NB4 (cell line): ENCODE data around the gene PITPNM3.

Source experiments
- CTCF ChIP-seq: IDR thresholded peaks from one replicate; pipeline ENCODE4 v1.5.1; 2012; ENCODE audit warnings: low read depth, low read length
- MAX ChIP-seq: IDR thresholded peaks from 2 replicates; pipeline ENCODE4 v1.6.1; 2011; ENCODE audit warnings: low read depth, low read length
- MYC ChIP-seq: IDR thresholded peaks from 2 replicates; pipeline ENCODE4 v1.6.1; 2011; ENCODE audit warnings: low read depth, low read length
- POLR2A ChIP-seq: IDR thresholded peaks from 2 replicates; pipeline ENCODE4 v1.6.1; 2011; ENCODE audit warnings: mild to moderate bottlenecking; ENCODE audit not compliant: insufficient read length; ENCODE audit errors: extremely low read depth

DNA sequence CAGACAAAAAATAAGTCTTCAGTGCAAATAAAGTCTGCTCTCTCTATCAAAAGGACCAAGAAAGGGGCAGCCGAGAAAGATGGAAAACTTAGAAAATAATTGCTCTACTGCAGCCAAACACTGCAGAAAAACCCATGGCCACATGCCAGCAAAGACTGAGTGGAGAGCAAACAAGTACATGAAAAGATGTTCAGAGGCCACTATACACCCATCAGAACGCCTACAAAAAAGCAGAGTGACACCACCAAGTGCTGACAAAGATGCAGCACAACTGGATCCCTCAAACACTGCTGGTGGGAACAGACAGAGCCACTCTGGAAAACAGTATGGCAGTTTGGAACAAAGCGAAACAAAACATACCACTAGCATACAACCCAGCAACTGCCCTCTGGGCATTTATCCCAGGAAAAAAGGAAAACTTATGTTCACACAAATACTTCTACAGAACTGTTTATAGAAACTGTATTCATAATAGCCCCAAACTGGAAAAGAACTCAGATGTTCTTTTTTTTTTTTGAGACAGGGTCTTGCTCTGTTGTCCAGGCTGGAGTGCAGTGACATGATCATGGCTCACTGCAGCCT lies 47.5 kb upstream of the PITPNM3 start:
- TF ChIP-seq POLR2A (no peak), CTCF (no peak), MYC (no peak), MAX (no peak)
